Keratinocyte (primary cell): ENCODE results near the gene MIEF1.

Experiments used
- EZH2 ChIP-seq: IDR thresholded peaks from one replicate; pipeline ENCODE4 v1.6.1; 2012; ENCODE audit warnings: inconsistent platforms, mild to moderate bottlenecking, low read length, moderate library complexity
- TF ChIP-seq, protein P1 (sequence below), 3 experiments: IDR thresholded peaks in 1 of 3; conservative IDR thresholded peaks in 1 of 3; optimal IDR thresholded peaks in 1 of 3; 2 replicates in 2 of 3; 3 replicates in 1 of 3; pipeline versions ENCODE3 to v1.5.1; 2011; ENCODE audit warnings: low read length in 3 of 3, mild to moderate bottlenecking in 3 of 3, moderate library complexity in 2 of 3, control low read depth in 1 of 3, inconsistent platforms in 1 of 3; ENCODE audit not compliant: insufficient read depth in 2 of 3; ENCODE audit errors: extremely low read depth in 1 of 3

DNA sequence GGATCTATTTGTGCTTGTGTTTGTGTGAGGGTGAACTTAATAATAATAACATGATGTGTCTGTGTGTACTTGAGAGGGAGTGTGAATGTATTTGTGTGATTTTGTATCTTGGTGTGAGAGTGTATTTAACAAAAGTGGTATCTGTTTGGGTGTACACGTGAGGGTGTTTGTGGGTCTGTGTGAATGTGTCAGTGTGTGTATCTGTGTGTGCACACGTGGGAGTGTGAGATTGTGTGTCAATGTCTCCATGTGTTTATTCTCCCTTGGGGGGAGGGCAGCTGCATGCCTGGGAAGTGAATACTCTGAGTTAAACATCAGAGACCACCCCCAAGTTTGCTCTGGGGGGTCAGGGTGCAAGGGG, 45.5 kb downstream of the MIEF1 start:
- TF ChIP-seq, protein P1, sequence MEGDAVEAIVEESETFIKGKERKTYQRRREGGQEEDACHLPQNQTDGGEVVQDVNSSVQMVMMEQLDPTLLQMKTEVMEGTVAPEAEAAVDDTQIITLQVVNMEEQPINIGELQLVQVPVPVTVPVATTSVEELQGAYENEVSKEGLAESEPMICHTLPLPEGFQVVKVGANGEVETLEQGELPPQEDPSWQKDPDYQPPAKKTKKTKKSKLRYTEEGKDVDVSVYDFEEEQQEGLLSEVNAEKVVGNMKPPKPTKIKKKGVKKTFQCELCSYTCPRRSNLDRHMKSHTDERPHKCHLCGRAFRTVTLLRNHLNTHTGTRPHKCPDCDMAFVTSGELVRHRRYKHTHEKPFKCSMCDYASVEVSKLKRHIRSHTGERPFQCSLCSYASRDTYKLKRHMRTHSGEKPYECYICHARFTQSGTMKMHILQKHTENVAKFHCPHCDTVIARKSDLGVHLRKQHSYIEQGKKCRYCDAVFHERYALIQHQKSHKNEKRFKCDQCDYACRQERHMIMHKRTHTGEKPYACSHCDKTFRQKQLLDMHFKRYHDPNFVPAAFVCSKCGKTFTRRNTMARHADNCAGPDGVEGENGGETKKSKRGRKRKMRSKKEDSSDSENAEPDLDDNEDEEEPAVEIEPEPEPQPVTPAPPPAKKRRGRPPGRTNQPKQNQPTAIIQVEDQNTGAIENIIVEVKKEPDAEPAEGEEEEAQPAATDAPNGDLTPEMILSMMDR (optimal IDR thresholded peaks at IDR 0.05 in 1 of 3, IDR thresholded peaks at IDR 0.05 in 1 of 3, conservative IDR thresholded peaks at IDR 0.05 in 1 of 3; ENCODE audit: extremely low read depth in 1 of 3, insufficient read depth in 2 of 3, low read length in 3 of 3) = no peak
- TF ChIP-seq EZH2 = no peak
